Measurements from ENCODE around the gene RALGDS. TPM values are rescaled to one million over a fixed set of nuclear protein-coding genes. Genes with fewer than 3 reads are reported as not detected.

Gene RALGDS
- total and polyA plus RNA-seq, 8 donors = 43.5 to 58.9 (median 50.4) TPM

DNA sequence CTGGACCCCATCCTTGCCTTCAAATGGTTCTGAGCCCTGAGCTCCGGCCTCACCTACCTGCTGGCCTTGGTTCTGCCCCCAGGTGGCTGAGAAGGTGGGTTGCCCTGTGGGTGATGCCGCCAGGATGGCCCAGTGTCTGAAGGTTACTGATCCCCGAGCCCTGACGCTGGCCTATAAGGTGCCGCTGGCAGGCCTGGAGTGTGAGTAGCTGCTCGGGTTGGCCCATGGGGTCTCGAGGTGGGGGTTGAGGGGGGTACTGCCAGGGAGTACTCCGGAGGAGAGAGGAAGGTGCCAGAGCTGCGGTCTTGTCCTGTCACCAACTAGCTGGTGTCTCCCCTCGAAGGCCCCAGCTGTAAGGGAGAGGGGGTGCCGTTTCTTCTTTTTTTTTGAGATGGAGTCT, 54.0 kb downstream of the RALGDS start:
- TF ChIP-seq, protein P1, sequence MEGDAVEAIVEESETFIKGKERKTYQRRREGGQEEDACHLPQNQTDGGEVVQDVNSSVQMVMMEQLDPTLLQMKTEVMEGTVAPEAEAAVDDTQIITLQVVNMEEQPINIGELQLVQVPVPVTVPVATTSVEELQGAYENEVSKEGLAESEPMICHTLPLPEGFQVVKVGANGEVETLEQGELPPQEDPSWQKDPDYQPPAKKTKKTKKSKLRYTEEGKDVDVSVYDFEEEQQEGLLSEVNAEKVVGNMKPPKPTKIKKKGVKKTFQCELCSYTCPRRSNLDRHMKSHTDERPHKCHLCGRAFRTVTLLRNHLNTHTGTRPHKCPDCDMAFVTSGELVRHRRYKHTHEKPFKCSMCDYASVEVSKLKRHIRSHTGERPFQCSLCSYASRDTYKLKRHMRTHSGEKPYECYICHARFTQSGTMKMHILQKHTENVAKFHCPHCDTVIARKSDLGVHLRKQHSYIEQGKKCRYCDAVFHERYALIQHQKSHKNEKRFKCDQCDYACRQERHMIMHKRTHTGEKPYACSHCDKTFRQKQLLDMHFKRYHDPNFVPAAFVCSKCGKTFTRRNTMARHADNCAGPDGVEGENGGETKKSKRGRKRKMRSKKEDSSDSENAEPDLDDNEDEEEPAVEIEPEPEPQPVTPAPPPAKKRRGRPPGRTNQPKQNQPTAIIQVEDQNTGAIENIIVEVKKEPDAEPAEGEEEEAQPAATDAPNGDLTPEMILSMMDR (IDR thresholded peaks at IDR 0.05) = no peak
- no peak overlapping the region for H3K27ac ChIP-seq
- H3K4me3 ChIP-seq = no peak overlapping the region
- H3K36me3 ChIP-seq = no peaks in the 10 kb centered on the region
- H3K27me3 ChIP-seq = no peaks in the 10 kb centered on the region
- DNase-seq (peak in 1 of 4 donors; percentile 62), ATAC-seq (no peak)
- intact Hi-C loops (cut with DNase I) = no loop called here
- no peaks in the 10 kb centered on the region for H3K9me3 ChIP-seq
- no peaks in the 10 kb centered on the region for H3K4me1 ChIP-seq

DNA sequence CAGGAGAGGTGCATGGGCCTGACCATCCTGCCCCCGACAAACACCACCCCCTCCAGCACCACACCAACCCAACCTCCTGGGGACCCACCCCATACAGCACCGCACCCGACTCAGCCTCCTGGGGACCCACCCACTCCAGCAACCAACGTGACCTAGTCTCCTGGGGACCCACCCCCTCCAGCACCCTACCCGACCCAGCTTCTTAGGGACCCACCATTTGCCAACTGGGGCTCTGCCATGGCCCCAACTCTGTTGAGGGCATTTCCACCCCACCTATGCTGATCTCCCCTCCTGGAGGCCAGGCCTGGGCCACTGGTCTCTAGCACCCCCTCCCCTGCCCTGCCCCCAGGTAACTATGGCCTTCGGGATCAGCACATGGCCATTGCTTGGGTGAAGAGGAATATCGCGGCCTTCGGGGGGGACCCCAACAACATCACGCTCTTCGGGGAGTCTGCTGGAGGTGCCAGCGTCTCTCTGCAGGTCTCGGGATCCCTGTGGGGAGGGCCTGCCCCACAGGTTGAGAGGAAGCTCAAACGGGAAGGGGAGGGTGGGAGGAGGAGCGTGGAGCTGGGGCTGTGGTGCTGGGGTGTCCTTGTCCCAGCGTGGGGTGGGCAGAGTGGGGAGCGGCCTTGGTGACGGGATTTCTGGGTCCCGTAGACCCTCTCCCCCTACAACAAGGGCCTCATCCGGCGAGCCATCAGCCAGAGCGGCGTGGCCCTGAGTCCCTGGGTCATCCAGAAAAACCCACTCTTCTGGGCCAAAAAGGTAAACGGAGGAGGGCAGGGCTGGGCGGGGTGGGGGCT, 54.7 kb downstream of the RALGDS start:
- H3K27me3 ChIP-seq = no peaks in the 10 kb centered on the region

DNA sequence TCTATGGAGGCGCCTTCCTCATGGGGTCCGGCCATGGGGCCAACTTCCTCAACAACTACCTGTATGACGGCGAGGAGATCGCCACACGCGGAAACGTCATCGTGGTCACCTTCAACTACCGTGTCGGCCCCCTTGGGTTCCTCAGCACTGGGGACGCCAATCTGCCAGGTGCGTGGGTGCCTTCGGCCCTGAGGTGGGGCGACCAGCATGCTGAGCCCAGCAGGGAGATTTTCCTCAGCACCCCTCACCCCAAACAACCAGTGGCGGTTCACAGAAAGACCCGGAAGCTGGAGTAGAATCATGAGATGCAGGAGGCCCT, 56.0 kb downstream of the RALGDS start:
- H3K4me1 ChIP-seq = peaks cover 0 to 5% of the 10 kb centered on the region in 2 donors
- no peak for ATAC-seq
- no peak for DNase-seq
- H3K9me3 ChIP-seq = no peaks in the 10 kb centered on the region
- H3K27me3 ChIP-seq = no peaks in the 10 kb centered on the region
- intact Hi-C loops (cut with DNase I) = no loop called here
- no peak overlapping the region for H3K4me3 ChIP-seq
- H3K27ac ChIP-seq = no peak overlapping the region
- no peaks in the 10 kb centered on the region for H3K36me3 ChIP-seq
- TF ChIP-seq, protein P1 (IDR thresholded peaks at IDR 0.05) = no peak

More for the DNA sequence above, 54.7 kb downstream of the RALGDS start:
- Histone ChIP-seq H3K4me3 (no peak overlapping the region), H3K4me1 (no peaks in the 10 kb centered on the region), H3K27ac (no peak overlapping the region), H3K36me3 (no peaks in the 10 kb centered on the region), H3K9me3 (no peaks in the 10 kb centered on the region)
- TF ChIP-seq, protein P1 (IDR thresholded peaks at IDR 0.05) = no peak
- ATAC-seq = no peak
- intact Hi-C loops (cut with DNase I) = no loop called here
- DNase-seq = peak in 1 of 4 donors; percentile 62

DNA sequence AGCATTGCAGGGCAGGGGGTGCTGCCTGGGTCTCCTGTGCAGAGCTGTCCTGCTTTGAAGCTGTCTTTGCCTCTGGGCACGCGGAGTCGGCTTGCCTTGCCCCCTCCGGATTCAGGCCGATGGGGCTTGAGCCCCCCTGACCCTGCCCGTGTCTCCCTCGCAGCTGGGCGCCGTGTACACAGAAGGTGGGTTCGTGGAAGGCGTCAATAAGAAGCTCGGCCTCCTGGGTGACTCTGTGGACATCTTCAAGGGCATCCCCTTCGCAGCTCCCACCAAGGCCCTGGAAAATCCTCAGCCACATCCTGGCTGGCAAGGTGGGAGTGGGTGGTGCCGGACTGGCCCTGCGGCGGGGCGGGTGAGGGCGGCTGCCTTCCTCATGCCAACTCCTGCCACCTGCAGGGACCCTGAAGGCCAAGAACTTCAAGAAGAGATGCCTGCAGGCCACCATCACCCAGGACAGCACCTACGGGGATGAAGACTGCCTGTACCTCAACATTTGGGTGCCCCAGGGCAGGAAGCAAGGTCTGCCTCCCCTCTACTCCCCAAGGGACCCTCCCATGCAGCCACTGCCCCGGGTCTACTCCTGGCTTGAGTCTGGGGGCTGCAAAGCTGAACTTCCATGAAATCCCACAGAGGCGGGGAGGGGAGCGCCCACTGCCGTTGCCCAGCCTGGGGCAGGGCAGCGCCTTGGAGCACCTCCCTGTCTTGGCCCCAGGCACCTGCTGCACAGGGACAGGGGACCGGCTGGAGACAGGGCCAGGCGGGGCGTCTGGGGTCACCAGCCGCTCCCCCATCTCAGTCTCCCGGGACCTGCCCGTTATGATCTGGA, 56.6 kb downstream of the RALGDS start:
- intact Hi-C loops (cut with DNase I) = no loop called here
- TF ChIP-seq, protein P1 (IDR thresholded peaks at IDR 0.05) = no peak
- no peaks in the 10 kb centered on the region for H3K27me3 ChIP-seq
- no peaks in the 10 kb centered on the region for H3K9me3 ChIP-seq
- no peak overlapping the region for H3K4me3 ChIP-seq
- no peak overlapping the region for H3K27ac ChIP-seq
- DNase-seq (peak in 1 of 4 donors; percentile 63), ATAC-seq (no peak)
- H3K4me1 ChIP-seq = peaks cover 0 to 9% of the 10 kb centered on the region in 2 donors
- H3K36me3 ChIP-seq = no peaks in the 10 kb centered on the region
